Pulmonary artery endothelial cell (primary cell): ENCODE data around the gene HMG20A. TPM values are rescaled to one million over a fixed set of nuclear protein-coding genes. Genes with fewer than 3 reads are reported as not detected.

Experiments
- total RNA-seq: library from RNA; depleted of rRNA; stranded (reverse); fragments of >200 nt; gene quantifications from 2 replicates; pipeline ENCODE4 v1.2.3, GENCODE V29; 2014

The HMG20A gene
- total RNA-seq, 1 donor from 2014 or later, result 35.4 TPM

Other genes with a start within 250 kb of the HMG20A start
- gene PEAK1, start 784 bp upstream of the HMG20A start, total RNA-seq, result 69.5 and 78.1 TPM in 2 replicates
- gene LINGO1, start 212.0 kb downstream of the HMG20A start, total RNA-seq, result 0.04 TPM in 1 of 2 replicates, not detected in the other